ENCODE measurements around the gene ZBED1.

- TF ChIP-seq CTCF (IDR thresholded peaks at IDR 0.05): no peak
- TF ChIP-seq POLR2A (IDR thresholded peaks at IDR 0.05): no peak
These were observed 43.3 kb downstream of the ZBED1 start for GRCh38 chrX:2457289-2458133.

Data from right lobe of liver (tissue), 4 donors.